Measurements from ENCODE around the gene IKZF1.

GRCh38 chr7:50262916-50263690, 41.4 kb upstream of the IKZF1 start:
- no peak for TF ChIP-seq CTCF (IDR thresholded peaks at IDR 0.05; ENCODE audit: low read length)
- TF ChIP-seq EZH2phosphoT487 (IDR thresholded peaks at IDR 0.05; ENCODE audit: low read length) = no peak

All from MM.1S (cell line).